ENCODE data around the gene DNAJC3. TPM values are rescaled to one million over a fixed set of nuclear protein-coding genes. Genes with fewer than 3 reads are reported as not detected.
A peak's percentile ranks its signal among the peaks of the same experiment; 100 is the strongest.
"Not testable (repeated sequence)": the region's sequence is repeated elsewhere in the genome, so short reads cannot be mapped to it uniquely, and the experiment has no call there.

DNAJC3 gene
- total RNA-seq, 1 experiment from 2014 or later: 21.8 TPM

- DNase-seq (ENCODE audit: low read depth): not testable (repeated sequence)
Measured at GRCh38 chr13:95667235-95667634, 9.7 kb upstream of the DNAJC3 start.

- no peak for DNase-seq (ENCODE audit: low read depth)
Measured at GRCh38 chr13:95671597-95671996, 5.3 kb upstream of the DNAJC3 start.

GRCh38 chr13:95676105-95676761 lies 706 bp upstream of the DNAJC3 start:
- peak; percentile 55 for DNase-seq (ENCODE audit: low read depth)

- peak; percentile 31 for DNase-seq (ENCODE audit: low read depth)
Measured at GRCh38 chr13:95677564-95678266, 776 bp downstream of the DNAJC3 start.

- DNase-seq (ENCODE audit: low read depth): no peak
Measured at GRCh38 chr13:95678967-95679366, 2.0 kb downstream of the DNAJC3 start.

GRCh38 chr13:95679722-95680121 lies 2.8 kb downstream of the DNAJC3 start:
- no peak for DNase-seq (ENCODE audit: low read depth)

GRCh38 chr13:95684418-95684817 lies 7.5 kb downstream of the DNAJC3 start:
- DNase-seq (ENCODE audit: low read depth): no peak

- not testable (repeated sequence) for DNase-seq (ENCODE audit: low read depth)
Measured at GRCh38 chr13:95684960-95685359, 8.0 kb downstream of the DNAJC3 start.

GRCh38 chr13:95689582-95689926 lies 12.6 kb downstream of the DNAJC3 start:
- no peak for DNase-seq (ENCODE audit: low read depth)

- DNase-seq (ENCODE audit: low read depth): not testable (repeated sequence)
Measured at GRCh38 chr13:95690986-95691385, 14.0 kb downstream of the DNAJC3 start.

- DNase-seq (ENCODE audit: low read depth): no peak
Measured at GRCh38 chr13:95697052-95697680, 20.2 kb downstream of the DNAJC3 start.

- no peak for DNase-seq (ENCODE audit: low read depth)
Measured at GRCh38 chr13:95698047-95698749, 21.3 kb downstream of the DNAJC3 start.

GRCh38 chr13:95703576-95703975 lies 26.6 kb downstream of the DNAJC3 start:
- DNase-seq (ENCODE audit: low read depth): peak; percentile 34

- no peak for DNase-seq (ENCODE audit: low read depth)
Measured at GRCh38 chr13:95704510-95704909, 27.6 kb downstream of the DNAJC3 start.

GRCh38 chr13:95706356-95706755 lies 29.4 kb downstream of the DNAJC3 start:
- no peak for DNase-seq (ENCODE audit: low read depth)

GRCh38 chr13:95707035-95707434 lies 30.1 kb downstream of the DNAJC3 start:
- DNase-seq (ENCODE audit: low read depth): no peak

- no peak for DNase-seq (ENCODE audit: low read depth)
Measured at GRCh38 chr13:95707442-95708390, 30.8 kb downstream of the DNAJC3 start.

- DNase-seq (ENCODE audit: low read depth): no peak
Measured at GRCh38 chr13:95708391-95708774, 31.4 kb downstream of the DNAJC3 start.

GRCh38 chr13:95708811-95709500 lies 32.0 kb downstream of the DNAJC3 start:
- no peak for DNase-seq (ENCODE audit: low read depth)

- peak; percentile 48 for DNase-seq (ENCODE audit: low read depth)
Measured at GRCh38 chr13:95710313-95710712, 33.4 kb downstream of the DNAJC3 start.
